Measurements from ENCODE around the gene PTTG1. TPM values are rescaled to one million over a fixed set of nuclear protein-coding genes. Genes with fewer than 3 reads are reported as not detected.

The PTTG1 gene
- total RNA-seq, 4 donors from 2014 or later, result 31.7 to 98.9 (median 49.9) TPM

GRCh38 chr5:160478163-160478562 is 56.5 kb downstream of the PTTG1 start:
- Histone ChIP-seq H3K4me3 (no peak overlapping the region), H3K27me3 (no peaks in the 10 kb centered on the region), H3K36me3 (no peaks in the 10 kb centered on the region), H3K4me1 (no peaks in the 10 kb centered on the region), H3K27ac (no peak overlapping the region), H3K9me3 (no peaks in the 10 kb centered on the region)
- no peak for DNase-seq (ENCODE audit: low spot score in 2 of 2)
- no peak for TF ChIP-seq POLR2A (IDR thresholded peaks at IDR 0.05)
- TF ChIP-seq POLR2AphosphoS5 (IDR thresholded peaks at IDR 0.05), result no peak
- 68% methylated on average over 2 of the region's 2 CpGs for WGBS

Other genes with a start within 250 kb of the PTTG1 start
- 1 to 10 TPM in 1 of 4 donors, not detected in 3; 2.5 TPM for gene FABP6, start 192.3 kb upstream of the PTTG1 start, total RNA-seq
- 1 to 10 TPM in 2 of 4 donors, under 1 TPM in 1, not detected in 1; 0.34 to 1.2 (median 1.2) TPM for gene CCNJL, start 109.3 kb upstream of the PTTG1 start, total RNA-seq
- gene C1QTNF2, start 51.2 kb upstream of the PTTG1 start, total RNA-seq, result under 1 TPM in 2 of 4 donors, not detected in 2; 0.21 to 0.23 TPM
- 1 to 10 TPM in 2 of 4 donors, under 1 TPM in 2; 0.57 to 3.9 (median 1.2) TPM for gene FAM200C, start 21.8 kb upstream of the PTTG1 start, total RNA-seq
- gene SLU7, start 2.8 kb upstream of the PTTG1 start, total RNA-seq, result 100 to 1,000 TPM in 1 of 4 donors, 10 to 100 TPM in 3; 48.1 to 118 (median 83.8) TPM